CD4-positive, alpha-beta T cell treated with Interleukin-15 for 1 hour (primary cell): ENCODE measurements around the gene CD164L2.

Source experiments
- DNase-seq: peaks from one replicate; pipeline ENCODE4 v3.0.0-alpha.2; 2020

CD164L2 gene

GRCh38 chr1:27381969-27382762 lies 967 bp downstream of the CD164L2 start:
- DNase-seq: no peak

GRCh38 chr1:27380766-27381733 lies 2.1 kb downstream of the CD164L2 start:
- no peak for DNase-seq

- DNase-seq: no peak
Measured at GRCh38 chr1:27380224-27380623, 2.9 kb downstream of the CD164L2 start.

GRCh38 chr1:27379564-27380122 lies 3.5 kb downstream of the CD164L2 start:
- no peak for DNase-seq

GRCh38 chr1:27377760-27378495 lies 5.2 kb downstream of the CD164L2 start:
- no peak for DNase-seq

- no peak for DNase-seq
Measured at GRCh38 chr1:27374362-27375086, 8.6 kb downstream of the CD164L2 start, which contains the start of gene FCN3. Gene FCN3, minus strand, starts transcription at chr1:27374824. Its CDS starts 6 bp downstream, at chr1:27374818.

- DNase-seq: no peak
Measured at GRCh38 chr1:27372808-27373690, 10.1 kb downstream of the CD164L2 start.

- no peak for DNase-seq
Measured at GRCh38 chr1:27372022-27372807, 10.9 kb downstream of the CD164L2 start.

- peak; percentile 32 for DNase-seq
Measured at GRCh38 chr1:27368869-27369582, 14.1 kb downstream of the CD164L2 start.

- no peak for DNase-seq
Measured at GRCh38 chr1:27367160-27367650, 15.9 kb downstream of the CD164L2 start.

- no peak for DNase-seq
Measured at GRCh38 chr1:27366411-27367159, 16.5 kb downstream of the CD164L2 start, which contains the start of gene MAP3K6. Gene MAP3K6, minus strand, starts transcription at chr1:27366961. Its CDS starts 364 bp downstream, at chr1:27366597.

- peak; percentile 65 for DNase-seq
Measured at GRCh38 chr1:27366113-27366410, 17.1 kb downstream of the CD164L2 start.

GRCh38 chr1:27365372-27366112 lies 17.6 kb downstream of the CD164L2 start:
- DNase-seq: peak; percentile 77

GRCh38 chr1:27364696-27365371 lies 18.3 kb downstream of the CD164L2 start:
- no peak for DNase-seq

- DNase-seq: no peak
Measured at GRCh38 chr1:27363766-27364695, 19.1 kb downstream of the CD164L2 start.

- DNase-seq: no peak
Measured at GRCh38 chr1:27361553-27361952, 21.6 kb downstream of the CD164L2 start.
